ENCODE measurements around the gene ZC3H11A. TPM values are rescaled to one million over a fixed set of nuclear protein-coding genes. Genes with fewer than 3 reads are reported as not detected.

Gene ZC3H11A
- total RNA-seq, 1 donor from 2014 or later = 142 TPM

- peaks cover 52% of the 10 kb centered on the region for H3K9me3 Mint-ChIP-seq
- no peak overlapping the region for H3K27ac Mint-ChIP-seq
- Histone ChIP-seq H3K36me3 (peaks cover 42% of the 10 kb centered on the region), H3K27ac (no peak overlapping the region), H3K79me2 (ENCODE audit: low read depth) (peaks cover 82% of the 10 kb centered on the region), H3K27me3 (no peaks in the 10 kb centered on the region), H2AFZ (replicated peaks) (no peak overlapping the region), H3K4me3 (no peak overlapping the region), H3F3A (ENCODE audit: low read depth) (peaks cover 14% of the 10 kb centered on the region), H3K9me3 (ENCODE audit: low read depth) (no peaks in the 10 kb centered on the region), H3K4me1 (peaks cover 11% of the 10 kb centered on the region), H3K4me2 (no peak overlapping the region), H3K9ac (no peak overlapping the region), H4K20me1 (ENCODE audit: low read depth) (peaks cover 29% of the 10 kb centered on the region)
- DNase-seq (ENCODE audit: low spot score) = no peak
- no peak overlapping the region for H3K4me3 Mint-ChIP-seq
- H3K4me1 Mint-ChIP-seq = peaks cover 19% of the 10 kb centered on the region
- no peaks in the 10 kb centered on the region for H3K27me3 Mint-ChIP-seq (ENCODE audit: insufficient read depth, low read depth)
- no peak for TF ChIP-seq CTCF (IDR thresholded peaks at IDR 0.05)
- no peak for TF ChIP-seq EZH2phosphoT487 (IDR thresholded peaks at IDR 0.05)
- no peak for TF ChIP-seq EZH2 (IDR thresholded peaks at IDR 0.05)
- H3K36me3 Mint-ChIP-seq = peaks cover 58% of the 10 kb centered on the region
Measured at GRCh38 chr1:203799157-203799556, 3.7 kb downstream of the ZC3H11A start.

GRCh38 chr1:203799971-203800370 lies 4.5 kb downstream of the ZC3H11A start:
- Histone ChIP-seq H3K27me3 (no peaks in the 10 kb centered on the region), H3K9me3 (ENCODE audit: low read depth) (no peaks in the 10 kb centered on the region), H3F3A (ENCODE audit: low read depth) (peaks cover 14% of the 10 kb centered on the region), H3K4me3 (no peak overlapping the region), H3K36me3 (peaks cover 42% of the 10 kb centered on the region), H3K4me1 (peaks cover 10% of the 10 kb centered on the region), H3K79me2 (ENCODE audit: low read depth) (peaks cover 90% of the 10 kb centered on the region), H3K4me2 (no peak overlapping the region), H2AFZ (replicated peaks) (no peak overlapping the region), H3K27ac (no peak overlapping the region), H3K9ac (no peak overlapping the region), H4K20me1 (ENCODE audit: low read depth) (peaks cover 36% of the 10 kb centered on the region)
- Mint-ChIP-seq H3K27ac (no peak overlapping the region), H3K27me3 (ENCODE audit: insufficient read depth, low read depth) (no peaks in the 10 kb centered on the region), H3K36me3 (peaks cover 64% of the 10 kb centered on the region), H3K4me3 (no peak overlapping the region), H3K4me1 (peaks cover 16% of the 10 kb centered on the region), H3K9me3 (peaks cover 54% of the 10 kb centered on the region)
- TF ChIP-seq CTCF (IDR thresholded peaks at IDR 0.05) = no peak
- no peak for TF ChIP-seq EZH2phosphoT487 (IDR thresholded peaks at IDR 0.05)
- TF ChIP-seq EZH2 (IDR thresholded peaks at IDR 0.05) = no peak
- DNase-seq (ENCODE audit: low spot score) = no peak

- no peaks in the 10 kb centered on the region for H3K4me1 Mint-ChIP-seq
- no peak overlapping the region for H2AFZ ChIP-seq (replicated peaks)
- H3K9me3 Mint-ChIP-seq = peaks cover 17% of the 10 kb centered on the region
- peaks cover 39% of the 10 kb centered on the region for H4K20me1 ChIP-seq (ENCODE audit: low read depth)
- H3K4me3 ChIP-seq = no peak overlapping the region
- H3K79me2 ChIP-seq (ENCODE audit: low read depth) = peaks cover 100% of the 10 kb centered on the region
- H3K4me2 ChIP-seq = no peak overlapping the region
- H3K9ac ChIP-seq = no peak overlapping the region
- no peaks in the 10 kb centered on the region for H3F3A ChIP-seq (ENCODE audit: low read depth)
- H3K27me3 ChIP-seq = no peaks in the 10 kb centered on the region
- peaks cover 17% of the 10 kb centered on the region for H3K36me3 ChIP-seq
- H3K4me3 Mint-ChIP-seq = no peak overlapping the region
- DNase-seq (ENCODE audit: low spot score) = no peak
- H3K27me3 Mint-ChIP-seq (ENCODE audit: insufficient read depth, low read depth) = peaks cover 4% of the 10 kb centered on the region
- no peak overlapping the region for H3K27ac Mint-ChIP-seq
- TF ChIP-seq EZH2 (IDR thresholded peaks at IDR 0.05) = no peak
- TF ChIP-seq EZH2phosphoT487 (IDR thresholded peaks at IDR 0.05) = no peak
- TF ChIP-seq CTCF (IDR thresholded peaks at IDR 0.05) = no peak
- no peaks in the 10 kb centered on the region for H3K9me3 ChIP-seq (ENCODE audit: low read depth)
- H3K36me3 Mint-ChIP-seq = peaks cover 49% of the 10 kb centered on the region
- no peaks in the 10 kb centered on the region for H3K4me1 ChIP-seq
- H3K27ac ChIP-seq = no peak overlapping the region
Measured at GRCh38 chr1:203805689-203806088, 10.3 kb downstream of the ZC3H11A start.

Measured in neural progenitor cell (in vitro differentiated cells).